Natural killer cell (primary cell): ENCODE results near the gene ARHGEF6. TPM values are rescaled to one million over a fixed set of nuclear protein-coding genes. Genes with fewer than 3 reads are reported as not detected.

Experiments used
- ATAC-seq, 3 donors: fragments of 150-1000 bp in 2 of 3; fragments of 200-7000 bp in 1 of 3; cut with Tn5 transposase; 1 replicate in 1 of 3; 2 replicates in 2 of 3; pipeline ENCODE4 v1.10.0; 2021; ENCODE audit warnings: mild to moderate bottlenecking in 2 of 3, moderate library complexity in 2 of 3
- DNase-seq, 2 donors: peaks; one replicate each; pipeline versions ENCODE4 v3.0.0 to v3.0.0-alpha.2; 2013 to 2021; ENCODE audit warnings: mixed read lengths in 1 of 2
- H3K27ac ChIP-seq: one replicate; pipeline ENCODE4 v1.5.1; 2013; ENCODE audit warnings: mild to moderate bottlenecking, low read length
- H3K27me3 ChIP-seq: one replicate; pipeline ENCODE4 v1.6.1; 2013; ENCODE audit warnings: low read length; ENCODE audit not compliant: control insufficient read depth, insufficient read depth
- H3K36me3 ChIP-seq: one replicate; pipeline ENCODE4 v1.6.1; 2013; ENCODE audit warnings: low read length; ENCODE audit not compliant: control insufficient read depth, insufficient read depth
- H3K4me1 ChIP-seq: one replicate; pipeline ENCODE4 v1.6.1; 2013; ENCODE audit warnings: low read length; ENCODE audit not compliant: control insufficient read depth, insufficient read depth
- H3K4me3 ChIP-seq: one replicate; pipeline ENCODE4 v1.5.1; 2013; ENCODE audit warnings: low read length
- H3K9me3 ChIP-seq: one replicate; pipeline ENCODE4 v1.6.1; 2013; ENCODE audit warnings: low read length; ENCODE audit not compliant: control insufficient read depth, insufficient read depth
- H3K27ac Mint-ChIP-seq, 2 donors: one replicate each; pipeline ENCODE4 v1.8.0; 2022; ENCODE audit warnings: mild to moderate bottlenecking in 2 of 2, mixed read lengths in 2 of 2, moderate library complexity in 1 of 2
- H3K27me3 Mint-ChIP-seq, 2 donors: one replicate each; pipeline ENCODE4 v1.8.0; 2022; ENCODE audit warnings: low read depth in 2 of 2, mixed read lengths in 2 of 2
- H3K36me3 Mint-ChIP-seq: one replicate; pipeline ENCODE4 v1.8.0; 2022; ENCODE audit warnings: mixed read lengths
- H3K4me1 Mint-ChIP-seq, 2 donors: one replicate each; pipeline ENCODE4 v1.8.0; 2022; ENCODE audit warnings: mixed read lengths in 2 of 2
- H3K4me3 Mint-ChIP-seq: one replicate; pipeline ENCODE4 v1.8.0; 2022; ENCODE audit warnings: mild to moderate bottlenecking, moderate library complexity, mixed read lengths
- H3K9me3 Mint-ChIP-seq, 2 donors: one replicate each; pipeline ENCODE4 v1.8.0; 2022; ENCODE audit warnings: mixed read lengths in 2 of 2
- WGBS: methylation state at CpG from one replicate; pipeline ENCODE4 v1.1.7; 2013; ENCODE audit warnings: missing lambda C conversion rate; ENCODE audit not compliant: insufficient coverage; 5-methylcytosine and 5-hydroxymethylcytosine counted together
- intact Hi-C: fragments of 100-400 bp; cut with micrococcal nuclease; formaldehyde crosslinking; loops from one replicate; pipeline ENCODE4 v1.14.2; 2022
- total RNA-seq, 4 donors: library from RNA; stranded (reverse); fragments of 120-200 nt in 1 of 4; gene quantifications; one replicate each; pipeline versions ENCODE4 v1.2.3 to v1.2.4, GENCODE V29; 2013 to 2022
- TF ChIP-seq, protein P1 (sequence below): fragments of 200-600 bp; IDR thresholded peaks from one replicate; pipeline ENCODE4 v1.8.0; 2022; ENCODE audit warnings: antibody characterized with exemption

The ARHGEF6 gene
- total RNA-seq, 3 donors from 2014 or later (not counting 1 experiment from before 2014, with no cell fraction given), result 55.5 to 78.8 (median 75.7) TPM

- Mint-ChIP-seq H3K27me3 (peaks cover 0 to 9% of the 10 kb centered on the region in 2 donors), H3K4me3 (no peak overlapping the region), H3K9me3 (no peaks in the 10 kb centered on the region), H3K27ac (no peak overlapping the region), H3K36me3 (no peaks in the 10 kb centered on the region), H3K4me1 (peaks cover 7 to 14% of the 10 kb centered on the region in 2 donors)
- Histone ChIP-seq H3K27me3 (no peaks in the 10 kb centered on the region), H3K9me3 (no peaks in the 10 kb centered on the region), H3K36me3 (peaks cover 3% of the 10 kb centered on the region), H3K27ac (no peak overlapping the region), H3K4me1 (no peaks in the 10 kb centered on the region), H3K4me3 (no peak overlapping the region)
- no CpG with 5 or more reads among the region's 2 CpGs for WGBS
- DNase-seq (no peak), ATAC-seq (no peak)
- TF ChIP-seq, protein P1, sequence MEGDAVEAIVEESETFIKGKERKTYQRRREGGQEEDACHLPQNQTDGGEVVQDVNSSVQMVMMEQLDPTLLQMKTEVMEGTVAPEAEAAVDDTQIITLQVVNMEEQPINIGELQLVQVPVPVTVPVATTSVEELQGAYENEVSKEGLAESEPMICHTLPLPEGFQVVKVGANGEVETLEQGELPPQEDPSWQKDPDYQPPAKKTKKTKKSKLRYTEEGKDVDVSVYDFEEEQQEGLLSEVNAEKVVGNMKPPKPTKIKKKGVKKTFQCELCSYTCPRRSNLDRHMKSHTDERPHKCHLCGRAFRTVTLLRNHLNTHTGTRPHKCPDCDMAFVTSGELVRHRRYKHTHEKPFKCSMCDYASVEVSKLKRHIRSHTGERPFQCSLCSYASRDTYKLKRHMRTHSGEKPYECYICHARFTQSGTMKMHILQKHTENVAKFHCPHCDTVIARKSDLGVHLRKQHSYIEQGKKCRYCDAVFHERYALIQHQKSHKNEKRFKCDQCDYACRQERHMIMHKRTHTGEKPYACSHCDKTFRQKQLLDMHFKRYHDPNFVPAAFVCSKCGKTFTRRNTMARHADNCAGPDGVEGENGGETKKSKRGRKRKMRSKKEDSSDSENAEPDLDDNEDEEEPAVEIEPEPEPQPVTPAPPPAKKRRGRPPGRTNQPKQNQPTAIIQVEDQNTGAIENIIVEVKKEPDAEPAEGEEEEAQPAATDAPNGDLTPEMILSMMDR, result no peak
- intact Hi-C loops, result no loop called here
These were observed 62.6 kb downstream of the ARHGEF6 start for GRCh38 chrX:136718091-136718490.

DNA sequence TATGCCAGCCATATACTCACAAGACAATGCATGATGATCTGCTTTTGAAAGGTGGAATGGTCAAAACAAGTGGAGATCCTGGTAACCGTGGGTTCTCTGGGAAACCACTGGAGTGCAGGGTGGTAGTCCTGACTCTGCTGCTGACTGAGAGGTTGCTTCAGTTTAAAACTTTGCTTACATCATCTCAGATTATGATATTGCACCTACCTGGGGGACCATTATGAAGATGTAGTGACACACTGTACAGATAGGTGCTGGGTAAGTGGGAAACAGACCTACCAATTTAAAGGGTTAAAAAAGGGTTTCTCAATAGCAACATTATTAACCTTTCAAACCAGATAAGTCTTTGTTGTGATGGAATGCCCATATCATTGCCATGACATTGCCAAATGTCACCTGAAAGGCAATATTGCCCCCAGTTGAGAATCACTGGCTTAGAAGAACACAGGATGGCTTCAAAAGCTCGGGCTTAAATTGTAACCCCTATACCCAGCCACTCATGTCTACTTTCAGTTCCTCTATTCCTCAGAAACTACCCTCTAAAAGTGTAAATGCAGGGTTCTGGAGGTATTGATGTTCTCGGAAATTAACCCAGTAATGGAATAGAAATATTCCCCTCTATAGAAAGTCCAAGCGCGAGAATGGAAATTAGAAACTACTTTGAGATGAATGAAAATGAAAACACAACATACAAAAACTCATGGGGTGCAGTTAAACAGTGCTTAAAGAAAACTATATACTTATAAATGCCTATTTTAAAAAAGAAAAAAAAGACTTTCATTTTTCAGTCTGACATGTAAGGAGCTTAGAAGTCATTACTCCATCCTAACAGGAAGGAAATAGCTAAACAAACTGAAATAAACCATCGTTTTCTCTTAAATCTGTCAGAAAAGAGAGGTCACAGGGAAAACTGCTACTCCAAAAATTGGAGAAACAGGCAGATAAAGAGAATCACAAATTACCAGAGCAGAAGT is 65.8 kb downstream of the ARHGEF6 start:
- ATAC-seq, result no peak
- Histone ChIP-seq H3K4me1 (no peaks in the 10 kb centered on the region), H3K36me3 (peaks cover 7% of the 10 kb centered on the region), H3K27ac (peak overlapping the region; percentile 38), H3K4me3 (no peak overlapping the region), H3K9me3 (no peaks in the 10 kb centered on the region), H3K27me3 (no peaks in the 10 kb centered on the region)
- H3K36me3 Mint-ChIP-seq, result no peaks in the 10 kb centered on the region
- intact Hi-C loops, result no loop called here
- whole genome bisulfite sequencing, result 0% methylated on average over 1 of the region's 6 CpGs
- H3K27me3 Mint-ChIP-seq, result peaks cover 0 to 4% of the 10 kb centered on the region in 2 donors
- H3K27ac Mint-ChIP-seq, result peak overlapping the region; percentile 45 to 84
- DNase-seq, result peak in 1 of 2 donors; percentile 9
- no peaks in the 10 kb centered on the region for H3K9me3 Mint-ChIP-seq
- H3K4me3 Mint-ChIP-seq, result no peak overlapping the region
- TF ChIP-seq, protein P1, result no peak
- peaks cover 7 to 19% of the 10 kb centered on the region in 2 donors for H3K4me1 Mint-ChIP-seq

DNA sequence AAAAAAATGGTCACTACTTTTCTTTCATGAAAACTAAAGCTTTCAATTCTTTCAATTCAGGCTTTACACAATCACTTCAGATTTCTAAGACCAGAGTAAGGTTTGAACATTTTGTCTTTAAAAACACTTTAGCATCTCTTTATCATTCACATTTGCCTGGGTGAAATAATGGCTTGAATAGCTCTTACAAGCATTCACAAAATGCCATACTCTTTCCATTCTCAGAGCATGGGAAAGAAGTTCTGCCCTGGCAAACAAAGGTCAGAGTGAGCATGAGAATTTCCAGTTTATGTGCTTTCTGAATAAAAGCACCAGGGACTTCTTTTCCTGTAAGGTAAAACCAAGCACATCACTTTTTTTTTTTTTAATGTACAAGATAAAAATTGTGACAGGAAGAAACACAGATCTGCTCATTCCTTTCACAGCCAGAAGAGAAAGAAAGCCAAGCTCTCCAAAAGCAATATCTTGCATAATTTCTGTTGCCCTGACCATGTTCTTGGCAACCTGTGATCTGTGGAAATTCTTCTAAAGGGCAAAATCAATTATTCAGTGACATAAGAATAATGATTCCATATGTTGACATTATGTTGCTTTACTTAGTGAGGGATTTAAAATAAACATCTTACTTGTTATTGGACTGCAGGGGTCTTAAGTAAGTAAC is 68.0 kb downstream of the ARHGEF6 start:
- no peak overlapping the region for H3K27ac Mint-ChIP-seq
- no peak overlapping the region for H3K4me3 Mint-ChIP-seq
- no peak for DNase-seq
- no peak overlapping the region for H3K4me3 ChIP-seq
- no peaks in the 10 kb centered on the region for H3K27me3 Mint-ChIP-seq
- no peaks in the 10 kb centered on the region for H3K36me3 Mint-ChIP-seq
- TF ChIP-seq, protein P1, result no peak
- H3K4me1 ChIP-seq, result no peaks in the 10 kb centered on the region
- no peak for ATAC-seq
- no peaks in the 10 kb centered on the region for H3K9me3 Mint-ChIP-seq
- peaks cover 7% of the 10 kb centered on the region for H3K36me3 ChIP-seq
- H3K4me1 Mint-ChIP-seq, result peaks cover 7 to 19% of the 10 kb centered on the region in 2 donors
- H3K27me3 ChIP-seq, result no peaks in the 10 kb centered on the region
- intact Hi-C loops, result no loop called here
- no peak overlapping the region for H3K27ac ChIP-seq
- H3K9me3 ChIP-seq, result no peaks in the 10 kb centered on the region
